ENCODE data around the gene LRRC27.
"Not testable (repeated sequence)": the region's sequence is repeated elsewhere in the genome, so short reads cannot be mapped to it uniquely, and the experiment has no call there.

LRRC27 gene

DNA sequence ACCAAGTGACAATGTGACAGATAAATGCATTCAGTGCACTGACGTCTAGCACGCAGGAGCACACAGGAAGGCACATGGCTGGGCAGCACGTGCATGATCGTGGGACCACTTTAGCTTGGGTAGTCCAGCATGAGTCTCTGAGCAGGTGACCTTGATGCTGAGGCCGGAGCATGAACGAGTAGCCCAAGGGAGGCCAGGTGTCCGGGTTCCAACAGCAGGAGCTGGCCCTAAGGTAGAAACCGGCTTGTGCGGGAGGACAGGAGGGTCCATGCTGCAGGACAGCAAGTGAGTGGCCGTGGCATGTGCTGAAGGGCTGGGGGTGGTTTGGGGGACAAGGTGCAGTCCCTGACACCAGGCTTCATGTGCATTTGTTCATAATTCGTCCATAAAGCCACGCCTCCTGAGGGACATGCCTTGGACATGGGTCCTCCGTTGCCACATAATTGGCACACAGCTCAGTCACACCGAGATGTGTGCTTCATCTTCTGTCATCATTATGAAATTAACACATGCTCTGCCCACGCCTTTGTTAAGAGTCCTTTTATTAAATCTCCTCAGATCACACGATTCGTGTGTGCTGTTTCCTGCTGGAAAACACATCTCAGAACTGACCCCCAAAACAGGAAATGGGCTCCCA lies 21.2 kb upstream of the LRRC27 start:
- peak; percentile 13 for DNase-seq (ENCODE audit: low read depth)
- TF ChIP-seq, protein P1, sequence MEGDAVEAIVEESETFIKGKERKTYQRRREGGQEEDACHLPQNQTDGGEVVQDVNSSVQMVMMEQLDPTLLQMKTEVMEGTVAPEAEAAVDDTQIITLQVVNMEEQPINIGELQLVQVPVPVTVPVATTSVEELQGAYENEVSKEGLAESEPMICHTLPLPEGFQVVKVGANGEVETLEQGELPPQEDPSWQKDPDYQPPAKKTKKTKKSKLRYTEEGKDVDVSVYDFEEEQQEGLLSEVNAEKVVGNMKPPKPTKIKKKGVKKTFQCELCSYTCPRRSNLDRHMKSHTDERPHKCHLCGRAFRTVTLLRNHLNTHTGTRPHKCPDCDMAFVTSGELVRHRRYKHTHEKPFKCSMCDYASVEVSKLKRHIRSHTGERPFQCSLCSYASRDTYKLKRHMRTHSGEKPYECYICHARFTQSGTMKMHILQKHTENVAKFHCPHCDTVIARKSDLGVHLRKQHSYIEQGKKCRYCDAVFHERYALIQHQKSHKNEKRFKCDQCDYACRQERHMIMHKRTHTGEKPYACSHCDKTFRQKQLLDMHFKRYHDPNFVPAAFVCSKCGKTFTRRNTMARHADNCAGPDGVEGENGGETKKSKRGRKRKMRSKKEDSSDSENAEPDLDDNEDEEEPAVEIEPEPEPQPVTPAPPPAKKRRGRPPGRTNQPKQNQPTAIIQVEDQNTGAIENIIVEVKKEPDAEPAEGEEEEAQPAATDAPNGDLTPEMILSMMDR (IDR thresholded peaks at IDR 0.05; ENCODE audit: insufficient read depth, low read depth, low read length, missing control alignments): no peak
- no peak overlapping the region for H3K4me3 ChIP-seq (ENCODE audit: low read length)

DNA sequence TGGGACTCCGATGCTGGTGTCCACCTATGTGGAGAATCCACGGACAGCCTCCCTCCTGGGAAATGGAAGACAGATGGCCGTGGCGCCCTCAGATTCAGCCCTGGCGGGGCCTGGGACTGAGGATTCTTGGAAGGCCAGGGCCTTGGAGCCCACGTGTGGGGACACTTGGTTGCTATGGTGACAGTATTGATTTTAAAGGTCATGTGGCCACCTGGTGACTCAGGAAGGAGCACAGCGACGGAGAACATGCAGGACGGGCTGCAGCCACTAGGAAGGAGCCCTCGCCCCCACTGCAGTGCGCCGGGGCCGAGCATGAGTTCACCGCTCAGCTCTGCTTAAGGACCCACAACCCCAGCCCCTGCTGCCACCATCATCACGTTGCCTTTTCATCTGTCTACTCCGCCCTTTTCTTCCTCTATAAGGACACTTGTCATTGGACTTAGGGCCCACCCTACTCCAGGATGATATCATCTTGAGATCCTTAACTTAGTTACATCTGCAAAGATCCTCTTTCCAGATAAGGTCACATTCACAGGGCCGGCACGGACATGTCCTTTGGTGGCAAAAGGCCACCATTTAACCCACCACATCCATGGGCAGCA lies 20.6 kb upstream of the LRRC27 start:
- TF ChIP-seq, protein P1 (IDR thresholded peaks at IDR 0.05; ENCODE audit: insufficient read depth, low read depth, low read length, missing control alignments): no peak
- H3K4me3 ChIP-seq (ENCODE audit: low read length): no peak overlapping the region
- DNase-seq (ENCODE audit: low read depth): no peak

DNA sequence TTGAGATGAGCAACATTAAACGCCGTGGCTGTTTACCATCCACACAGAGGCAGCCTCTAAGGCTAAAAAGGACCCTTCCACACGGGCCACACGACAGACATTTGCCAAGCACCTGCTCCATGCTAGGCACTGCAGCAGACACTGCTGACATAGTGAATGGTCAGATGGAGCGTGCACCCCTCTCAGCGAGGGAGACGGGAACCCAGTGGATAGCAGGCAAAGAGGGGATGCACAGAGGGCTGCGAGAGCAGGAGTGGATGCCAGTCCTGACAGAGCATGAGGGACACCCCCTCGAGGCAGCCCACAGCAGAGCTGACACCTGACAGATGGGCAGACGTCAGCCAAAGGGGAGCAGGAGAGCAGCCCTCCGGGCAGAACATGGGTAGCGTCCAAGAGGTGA lies 18.7 kb upstream of the LRRC27 start:
- TF ChIP-seq, protein P1 (IDR thresholded peaks at IDR 0.05; ENCODE audit: insufficient read depth, low read depth, low read length, missing control alignments): no peak
- H3K4me3 ChIP-seq (ENCODE audit: low read length): no peak overlapping the region
- no peak for DNase-seq (ENCODE audit: low read depth)

DNA sequence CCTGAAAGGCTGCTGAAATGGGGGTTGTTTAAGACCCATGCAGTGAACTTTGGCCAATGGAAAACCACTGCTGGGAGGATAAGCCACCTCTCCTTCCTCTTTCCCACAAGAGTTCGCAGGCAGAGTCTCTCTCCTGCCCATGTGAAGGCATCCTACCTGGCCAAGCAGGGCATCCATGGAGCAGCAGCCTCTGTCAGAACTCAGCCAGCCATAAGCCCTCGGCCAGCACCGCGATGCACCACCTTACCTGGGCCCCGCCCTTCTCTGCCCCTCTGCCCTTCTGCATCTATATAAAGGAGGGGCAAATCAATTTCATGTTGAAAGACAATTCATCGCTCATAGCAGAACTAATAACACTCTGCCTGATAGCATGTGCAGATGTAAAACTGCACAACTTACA lies 18.1 kb upstream of the LRRC27 start:
- H3K4me3 ChIP-seq (ENCODE audit: low read length): no peak overlapping the region
- no peak for DNase-seq (ENCODE audit: low read depth)
- TF ChIP-seq, protein P1 (IDR thresholded peaks at IDR 0.05; ENCODE audit: insufficient read depth, low read depth, low read length, missing control alignments): no peak

DNA sequence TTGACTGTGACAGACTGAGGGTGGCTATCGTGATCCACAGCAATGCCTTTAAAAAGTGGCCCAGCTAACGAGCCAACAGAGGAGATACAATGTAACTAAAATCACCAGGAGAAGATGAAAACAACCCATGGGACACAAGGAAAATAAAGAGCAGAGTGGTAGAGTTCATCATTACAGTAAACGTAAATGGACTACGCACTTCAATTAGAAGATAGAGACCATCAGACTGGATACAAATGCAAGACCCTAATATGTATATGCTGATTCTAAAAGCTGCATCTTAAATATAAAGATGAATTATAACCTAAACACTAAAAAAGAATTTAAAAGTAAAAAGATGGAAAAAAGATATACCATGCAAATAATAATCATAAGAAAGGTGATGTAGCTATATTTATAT lies 17.7 kb upstream of the LRRC27 start:
- no peak for DNase-seq (ENCODE audit: low read depth)
- TF ChIP-seq, protein P1 (IDR thresholded peaks at IDR 0.05; ENCODE audit: insufficient read depth, low read depth, low read length, missing control alignments): no peak
- H3K4me3 ChIP-seq (ENCODE audit: low read length): no peak overlapping the region

DNA sequence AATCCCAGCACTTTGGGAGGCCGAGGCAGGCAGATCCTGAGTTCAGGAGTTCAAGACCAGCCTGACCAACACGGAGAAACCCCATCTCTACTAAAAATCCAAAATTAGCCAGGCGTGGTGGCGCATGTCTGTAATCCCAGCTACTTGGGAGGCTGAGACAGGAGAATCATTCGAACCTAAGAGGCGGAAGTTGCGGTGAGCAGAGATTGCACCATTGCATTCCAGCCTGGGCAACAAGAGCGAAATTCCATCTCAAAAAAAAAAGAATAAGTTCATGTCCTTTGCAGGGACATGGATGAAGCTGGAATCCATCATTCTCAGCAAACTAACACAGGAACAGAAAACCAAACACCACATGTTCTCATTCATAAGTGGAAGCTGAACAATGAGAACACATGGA lies 17.1 kb upstream of the LRRC27 start:
- not testable (repeated sequence) for DNase-seq (ENCODE audit: low read depth); H3K4me3 ChIP-seq (ENCODE audit: low read length)

DNA sequence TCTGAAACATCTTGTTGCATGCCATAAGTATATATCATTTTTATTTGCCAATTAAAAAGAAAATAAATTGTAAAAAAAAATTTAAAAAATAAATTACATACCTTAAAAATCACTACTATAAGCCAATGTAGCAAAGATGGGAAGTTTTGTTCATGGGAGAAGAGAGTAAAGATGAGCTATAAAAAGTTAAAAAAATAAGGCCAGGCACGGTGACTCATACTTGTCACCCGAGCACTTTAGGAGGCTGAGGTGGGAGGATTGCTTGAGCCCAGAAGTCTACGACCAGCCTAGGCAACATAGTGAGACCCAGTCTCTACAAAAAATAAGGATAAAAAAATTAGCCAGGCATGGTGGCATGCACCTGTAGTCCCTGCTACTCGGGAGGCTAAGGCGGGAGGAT lies 15.9 kb upstream of the LRRC27 start:
- TF ChIP-seq, protein P1 (IDR thresholded peaks at IDR 0.05; ENCODE audit: insufficient read depth, low read depth, low read length, missing control alignments): no peak
- no peak for DNase-seq (ENCODE audit: low read depth)
- H3K4me3 ChIP-seq (ENCODE audit: low read length): no peak overlapping the region

DNA sequence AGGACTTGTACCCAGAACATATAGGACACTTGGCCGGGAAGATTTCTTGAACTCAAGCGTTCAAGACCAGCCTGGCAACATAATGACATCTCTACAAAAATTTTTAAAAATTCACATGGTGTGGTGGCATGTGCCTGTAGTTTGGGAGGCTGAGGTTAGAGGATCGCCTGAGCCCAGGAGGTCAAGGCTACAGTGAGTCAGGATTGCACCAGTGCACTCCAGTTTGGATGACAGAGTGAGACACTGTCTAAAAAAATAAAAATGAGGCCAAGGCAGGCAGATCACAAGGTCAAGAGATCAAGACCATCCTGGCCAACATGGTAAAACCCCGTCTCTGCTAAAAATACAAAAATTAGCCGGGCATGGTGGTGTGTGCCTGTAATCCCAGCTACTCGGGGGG lies 14.5 kb upstream of the LRRC27 start:
- DNase-seq (ENCODE audit: low read depth); H3K4me3 ChIP-seq (ENCODE audit: low read length): not testable (repeated sequence)
